HAP-1 (cell line): ENCODE measurements around the gene TMEM42.

Experiments
- DNase-seq, 2 experiments: peaks; one replicate each; pipeline ENCODE4 v3.0.0-alpha.2; 2016 to 2020; ENCODE audit warnings: low spot score in 2 of 2
- H3K27me3 ChIP-seq: fragments of 250-450 bp; sonication (Bioruptor Pico); 2 replicates; pipeline ENCODE4 v1.5.1; 2020; ENCODE audit warnings: low read depth, mild to moderate bottlenecking, moderate library complexity
- H3K36me3 ChIP-seq: fragments of 250-450 bp; sonication (Bioruptor Pico); replicated peaks from 2 replicates; pipeline ENCODE4 v1.5.1; 2020; ENCODE audit warnings: mild to moderate bottlenecking
- H3K4me1 ChIP-seq: fragments of 250-450 bp; sonication (Bioruptor Pico); 2 replicates; pipeline ENCODE4 v1.5.1; 2020; ENCODE audit warnings: mild to moderate bottlenecking
- H3K4me3 ChIP-seq: fragments of 250-450 bp; sonication (Bioruptor Pico); 2 replicates; pipeline ENCODE4 v1.5.1; 2020; ENCODE audit warnings: mild to moderate bottlenecking, moderate library complexity
- H3K9me3 ChIP-seq: fragments of 250-450 bp; sonication (Bioruptor Pico); 2 replicates; pipeline ENCODE4 v1.5.1; 2020; ENCODE audit warnings: mild to moderate bottlenecking, moderate library complexity
- in situ Hi-C: fragments of 300-500 bp; cut with MboI; formaldehyde crosslinking; loops from 3 replicates; pipeline ENCODE4 v1.14.3; 2020; ENCODE audit warnings: low sequenced_read_pairs, inconsistent platforms, mixed read lengths

Gene TMEM42

DNA sequence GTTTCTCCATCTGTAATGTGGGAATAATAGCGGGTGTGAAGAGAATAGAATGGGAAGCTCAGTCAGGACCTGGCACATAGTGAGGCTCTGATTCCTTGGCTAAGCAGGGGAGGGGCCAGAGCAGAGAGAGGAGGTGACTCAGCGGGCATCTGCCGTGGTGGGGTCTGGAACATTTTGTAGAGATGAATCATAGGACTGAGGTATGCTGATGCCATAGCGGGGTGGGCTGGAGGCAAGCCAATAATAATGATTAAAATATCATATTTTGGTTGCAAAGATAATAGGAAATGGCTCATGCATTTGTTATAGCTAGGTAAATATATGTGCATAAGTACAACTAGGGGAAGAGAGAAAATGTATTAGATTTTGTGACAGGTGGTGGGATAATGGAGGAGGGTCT, 23.9 kb downstream of the TMEM42 start:
- H3K4me3 ChIP-seq: no peak overlapping the region
- in situ Hi-C loops: no loop called here
- no peak for DNase-seq

DNA sequence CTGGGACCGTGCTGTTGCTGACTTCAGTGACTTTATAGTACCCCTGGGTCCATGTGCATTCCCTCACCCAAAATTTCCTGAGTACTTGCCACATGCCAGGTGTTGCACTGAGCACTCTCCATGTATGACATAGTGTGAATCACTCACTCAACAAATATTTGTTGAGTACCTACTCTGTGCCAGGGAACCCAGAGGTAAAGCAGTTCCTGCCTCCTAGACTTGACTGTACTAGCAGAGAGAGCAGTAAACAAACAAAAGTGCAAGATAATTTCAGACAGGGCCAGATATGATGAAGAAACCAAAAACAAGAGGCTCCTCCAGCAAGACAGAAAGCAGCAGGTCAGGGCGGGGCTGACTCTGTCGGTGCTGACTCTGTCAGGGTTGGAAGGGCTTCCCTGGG, 24.8 kb downstream of the TMEM42 start:
- H3K9me3 ChIP-seq: no peaks in the 10 kb centered on the region
- H3K4me1 ChIP-seq: no peaks in the 10 kb centered on the region
- in situ Hi-C loops: no loop called here
- H3K27me3 ChIP-seq: no peaks in the 10 kb centered on the region
- H3K4me3 ChIP-seq: no peak overlapping the region
- no peaks in the 10 kb centered on the region for H3K36me3 ChIP-seq
- DNase-seq: no peak

More for the DNA sequence above, 23.9 kb downstream of the TMEM42 start:
- H3K4me1 ChIP-seq: no peaks in the 10 kb centered on the region
- no peaks in the 10 kb centered on the region for H3K27me3 ChIP-seq
- H3K36me3 ChIP-seq: no peaks in the 10 kb centered on the region
- no peaks in the 10 kb centered on the region for H3K9me3 ChIP-seq

DNA sequence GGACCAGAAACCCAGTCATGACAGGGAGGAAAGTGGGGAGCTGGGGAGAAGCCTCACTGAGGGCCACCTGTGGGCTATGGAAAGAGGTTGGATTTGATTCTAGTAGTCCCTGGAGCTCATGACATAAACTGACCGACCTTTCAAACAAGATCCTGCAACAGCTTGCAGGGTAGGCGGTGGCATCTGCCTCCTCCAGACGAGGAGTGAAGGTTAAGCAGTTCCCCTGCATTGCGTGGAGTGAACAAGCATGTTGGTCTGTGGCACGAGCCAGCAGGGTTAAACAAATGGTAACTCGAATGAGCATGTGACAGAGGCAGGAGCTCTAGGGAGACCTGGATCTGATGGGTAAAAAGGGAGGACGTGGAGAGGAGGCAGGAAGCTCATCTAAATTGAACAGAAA, 25.4 kb downstream of the TMEM42 start:
- H3K4me1 ChIP-seq: no peaks in the 10 kb centered on the region
- H3K9me3 ChIP-seq: no peaks in the 10 kb centered on the region
- in situ Hi-C loops: no loop called here
- DNase-seq: no peak
- H3K4me3 ChIP-seq: no peak overlapping the region
- H3K36me3 ChIP-seq: no peaks in the 10 kb centered on the region
- H3K27me3 ChIP-seq: no peaks in the 10 kb centered on the region

DNA sequence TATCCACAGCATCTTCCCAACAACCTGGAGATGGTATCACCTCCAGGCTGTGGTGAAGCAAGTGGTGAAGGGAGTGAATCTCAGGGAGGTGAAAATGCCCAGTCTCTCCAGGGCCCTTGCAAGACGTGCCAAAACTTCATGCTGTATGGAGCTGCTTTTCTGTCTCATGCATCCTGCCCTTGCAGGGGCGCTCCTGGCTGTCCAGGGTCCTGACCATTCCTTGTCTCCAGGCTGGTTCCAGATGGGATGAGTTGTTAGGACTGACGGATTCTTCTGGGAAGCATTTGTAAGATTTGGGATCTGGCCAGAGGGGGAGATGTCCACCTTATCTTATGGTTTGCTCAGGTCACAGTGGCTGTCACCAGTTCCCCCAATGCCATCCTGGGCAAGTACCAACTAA, 28.5 kb downstream of the TMEM42 start:
- H3K27me3 ChIP-seq: no peaks in the 10 kb centered on the region
- no peak overlapping the region for H3K4me3 ChIP-seq
- in situ Hi-C loops: no loop called here
- H3K9me3 ChIP-seq: no peaks in the 10 kb centered on the region
- no peaks in the 10 kb centered on the region for H3K4me1 ChIP-seq
- H3K36me3 ChIP-seq: no peaks in the 10 kb centered on the region
- DNase-seq: no peak

DNA sequence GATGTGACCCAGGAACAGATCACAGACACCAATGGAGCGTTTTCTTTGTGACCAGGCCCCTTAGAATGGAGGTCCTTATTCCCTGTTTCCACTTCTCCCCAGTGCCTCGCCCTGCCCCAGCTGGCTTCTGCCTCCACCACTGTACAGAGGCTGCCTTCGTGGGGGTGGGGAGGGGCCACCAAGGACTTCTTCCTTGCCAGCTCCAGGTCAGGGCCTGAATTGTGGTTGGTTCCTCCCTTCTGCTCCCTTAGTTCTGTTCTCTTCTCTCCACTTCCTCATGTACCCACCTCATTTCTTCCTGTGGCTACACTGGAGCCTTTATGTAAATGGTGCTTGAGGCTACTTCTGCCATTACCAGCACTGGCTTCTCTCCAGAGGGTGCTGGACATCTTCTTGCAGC, 29.1 kb downstream of the TMEM42 start:
- Histone ChIP-seq H3K4me1 (no peaks in the 10 kb centered on the region), H3K27me3 (no peaks in the 10 kb centered on the region), H3K4me3 (no peak overlapping the region), H3K36me3 (no peaks in the 10 kb centered on the region), H3K9me3 (no peaks in the 10 kb centered on the region)
- in situ Hi-C loops: no loop called here
- no peak for DNase-seq

DNA sequence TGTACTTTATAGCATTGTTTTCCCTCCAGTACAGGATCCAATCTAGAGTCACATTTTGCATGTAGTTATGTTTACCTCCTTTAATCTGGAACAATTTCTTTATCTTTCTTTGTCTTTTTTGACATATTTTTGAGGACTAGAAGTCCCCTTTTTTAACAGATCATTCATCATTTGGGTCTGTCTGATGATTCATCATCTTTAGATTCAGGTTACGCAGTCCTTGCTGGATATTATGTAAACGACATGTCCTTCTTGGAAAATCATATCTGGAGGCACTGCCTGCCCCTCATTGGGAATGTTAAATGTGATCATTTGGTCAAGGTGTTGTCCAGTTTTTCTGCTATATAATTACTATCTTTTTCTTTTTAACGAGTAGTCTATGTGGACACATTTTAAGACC, 31.0 kb downstream of the TMEM42 start:
- in situ Hi-C loops: no loop called here
- Histone ChIP-seq H3K27me3 (no peaks in the 10 kb centered on the region), H3K36me3 (no peaks in the 10 kb centered on the region), H3K4me3 (no peak overlapping the region), H3K4me1 (no peaks in the 10 kb centered on the region), H3K9me3 (no peaks in the 10 kb centered on the region)
- DNase-seq: no peak

DNA sequence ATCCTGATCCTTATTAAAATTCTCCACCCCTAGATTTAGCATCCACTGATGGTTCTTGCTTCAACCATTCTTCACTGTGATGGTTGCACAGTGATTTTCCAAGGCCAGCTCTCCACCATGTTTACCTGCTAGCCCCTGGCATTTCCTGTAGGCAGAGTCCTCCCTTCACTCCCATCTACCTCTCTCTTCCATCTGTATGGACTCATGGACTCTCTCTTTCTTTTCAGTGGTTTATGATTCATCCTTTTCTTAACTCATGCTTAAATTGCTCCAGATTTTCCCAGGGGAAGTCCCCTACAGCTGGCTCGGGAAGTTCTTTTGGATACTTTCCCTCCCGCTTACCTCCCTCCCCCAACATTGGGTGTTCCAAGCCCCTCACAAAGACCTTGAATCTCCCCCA, 31.4 kb downstream of the TMEM42 start:
- no peaks in the 10 kb centered on the region for H3K27me3 ChIP-seq
- in situ Hi-C loops: no loop called here
- no peak for DNase-seq
- H3K36me3 ChIP-seq: no peaks in the 10 kb centered on the region
- H3K4me3 ChIP-seq: no peak overlapping the region
- H3K4me1 ChIP-seq: no peaks in the 10 kb centered on the region
- no peaks in the 10 kb centered on the region for H3K9me3 ChIP-seq

DNA sequence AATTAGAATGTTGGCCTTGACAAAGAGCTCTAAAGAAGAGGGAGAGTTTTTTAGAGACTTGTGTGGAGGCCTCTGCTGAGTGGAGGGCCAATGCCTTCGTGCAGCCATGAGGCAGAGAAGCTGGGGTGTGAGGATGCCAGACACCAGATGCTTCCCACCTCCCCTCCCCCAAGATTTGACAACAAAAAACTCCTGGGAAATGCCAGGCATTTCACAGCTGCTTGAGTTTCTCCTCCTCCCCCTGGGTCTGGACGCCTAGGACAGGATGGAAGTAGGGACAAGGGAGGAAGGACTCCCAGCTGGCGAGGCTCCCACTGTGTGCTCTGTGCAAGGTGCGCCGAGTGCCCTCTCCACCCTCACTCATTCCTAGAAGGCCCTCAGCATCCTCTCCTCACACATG, 32.8 kb downstream of the TMEM42 start:
- Histone ChIP-seq H3K4me3 (no peak overlapping the region), H3K36me3 (no peaks in the 10 kb centered on the region), H3K9me3 (no peaks in the 10 kb centered on the region), H3K27me3 (no peaks in the 10 kb centered on the region), H3K4me1 (no peaks in the 10 kb centered on the region)
- in situ Hi-C loops: no loop called here
- DNase-seq: no peak

DNA sequence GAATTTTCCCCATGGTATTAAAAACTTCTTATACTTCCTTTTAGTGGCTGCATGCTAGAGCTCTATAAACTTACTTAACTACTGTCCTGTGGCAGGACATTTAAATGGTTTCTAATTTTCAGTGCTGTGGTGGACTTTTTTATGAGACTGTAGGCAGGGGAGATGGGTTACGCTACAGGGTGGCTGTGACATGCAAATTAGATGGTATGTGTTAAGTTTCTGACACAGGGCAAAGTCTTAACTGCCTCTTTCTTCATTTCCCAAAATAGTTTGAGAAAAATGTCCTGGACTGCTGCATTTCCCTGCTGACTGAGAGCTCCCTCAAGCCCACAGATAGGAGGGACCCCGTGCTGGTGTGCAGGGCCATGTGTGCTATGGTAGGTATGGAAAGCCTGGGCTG, 34.7 kb downstream of the TMEM42 start:
- in situ Hi-C loops: no loop called here
- no peak for DNase-seq
- Histone ChIP-seq H3K36me3 (no peaks in the 10 kb centered on the region), H3K4me1 (no peaks in the 10 kb centered on the region), H3K9me3 (no peaks in the 10 kb centered on the region), H3K27me3 (no peaks in the 10 kb centered on the region), H3K4me3 (no peak overlapping the region)

DNA sequence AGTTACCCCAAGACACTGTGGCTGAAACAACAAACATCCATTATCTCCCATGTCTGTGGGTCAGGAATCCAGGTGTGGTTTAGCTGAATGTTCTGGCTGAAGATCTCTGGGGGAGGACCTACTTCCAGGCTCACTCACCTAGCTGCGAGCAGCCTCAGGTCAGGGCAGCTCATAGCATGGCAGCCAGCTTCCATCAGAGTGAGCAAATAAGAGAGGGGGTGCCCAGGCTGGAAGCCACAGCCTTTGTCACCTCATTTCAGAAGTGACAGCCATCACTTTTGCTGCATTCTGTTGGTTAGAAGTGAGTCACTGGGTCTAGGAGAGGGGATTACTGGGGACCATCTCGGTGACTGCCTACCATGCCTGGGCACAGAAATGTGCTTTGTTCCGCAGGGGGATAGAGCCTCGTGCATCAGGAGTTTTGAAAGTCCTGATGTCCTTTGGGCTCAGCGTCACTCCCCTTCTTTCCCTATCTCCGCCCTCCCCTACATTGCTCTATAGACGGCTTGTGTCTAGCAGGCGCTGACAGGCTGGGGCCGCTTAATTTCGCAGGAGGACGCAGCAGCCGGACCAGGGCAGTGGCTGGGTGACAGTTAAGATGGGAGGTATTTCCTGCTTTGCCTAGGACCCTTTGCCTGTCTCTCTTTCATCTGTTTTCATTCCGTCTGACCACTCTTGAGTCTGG, 38.1 kb downstream of the TMEM42 start:
- H3K4me1 ChIP-seq: no peaks in the 10 kb centered on the region
- no peaks in the 10 kb centered on the region for H3K36me3 ChIP-seq
- DNase-seq: no peak
- H3K4me3 ChIP-seq: no peak overlapping the region
- H3K27me3 ChIP-seq: no peaks in the 10 kb centered on the region
- in situ Hi-C loops: no loop called here
- no peaks in the 10 kb centered on the region for H3K9me3 ChIP-seq

DNA sequence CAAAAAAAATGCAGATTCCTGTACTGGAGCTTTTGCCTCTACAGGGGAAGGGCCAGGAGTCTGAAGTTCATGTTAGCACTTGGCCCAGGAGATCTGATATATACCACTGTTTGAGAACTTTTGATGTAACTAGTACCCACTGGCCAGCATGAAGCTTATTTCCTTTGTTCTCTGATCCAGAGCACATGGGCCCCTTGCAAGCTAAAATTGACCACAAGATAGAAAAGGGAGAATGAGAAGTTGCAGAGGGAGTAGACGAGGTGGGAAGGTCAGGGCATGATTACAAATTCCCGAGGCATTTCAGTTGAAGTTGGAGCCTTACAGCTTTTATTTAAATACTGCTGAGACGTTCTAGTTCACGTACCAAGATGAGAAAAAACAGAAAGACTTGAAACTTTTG, 40.9 kb downstream of the TMEM42 start:
- in situ Hi-C loops: no loop called here
- H3K9me3 ChIP-seq: no peaks in the 10 kb centered on the region
- H3K4me1 ChIP-seq: no peaks in the 10 kb centered on the region
- no peak for DNase-seq
- no peaks in the 10 kb centered on the region for H3K36me3 ChIP-seq
- H3K27me3 ChIP-seq: no peaks in the 10 kb centered on the region
- H3K4me3 ChIP-seq: no peak overlapping the region

DNA sequence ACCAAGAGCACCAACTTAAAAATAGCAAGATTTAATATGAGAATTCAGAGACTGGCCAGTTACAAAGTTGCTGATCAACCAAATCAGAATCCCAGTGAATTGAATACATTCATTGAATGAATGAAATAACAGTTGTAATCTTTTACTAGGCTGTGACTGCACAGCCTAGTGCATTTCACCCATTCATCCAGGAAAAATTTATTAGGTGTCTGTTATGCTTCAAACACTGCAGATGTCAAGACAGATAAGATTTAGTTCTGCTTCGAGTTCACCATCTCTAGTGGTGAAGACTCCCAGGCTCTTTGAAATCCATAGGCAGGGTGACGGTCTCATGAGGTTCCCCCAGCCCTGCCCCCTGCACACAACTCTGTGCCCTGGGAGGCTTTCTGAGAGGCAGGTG, 41.6 kb downstream of the TMEM42 start:
- DNase-seq: no peak
- Histone ChIP-seq H3K4me3 (no peak overlapping the region), H3K9me3 (no peaks in the 10 kb centered on the region), H3K27me3 (no peaks in the 10 kb centered on the region), H3K4me1 (no peaks in the 10 kb centered on the region), H3K36me3 (no peaks in the 10 kb centered on the region)
- in situ Hi-C loops: no loop called here

DNA sequence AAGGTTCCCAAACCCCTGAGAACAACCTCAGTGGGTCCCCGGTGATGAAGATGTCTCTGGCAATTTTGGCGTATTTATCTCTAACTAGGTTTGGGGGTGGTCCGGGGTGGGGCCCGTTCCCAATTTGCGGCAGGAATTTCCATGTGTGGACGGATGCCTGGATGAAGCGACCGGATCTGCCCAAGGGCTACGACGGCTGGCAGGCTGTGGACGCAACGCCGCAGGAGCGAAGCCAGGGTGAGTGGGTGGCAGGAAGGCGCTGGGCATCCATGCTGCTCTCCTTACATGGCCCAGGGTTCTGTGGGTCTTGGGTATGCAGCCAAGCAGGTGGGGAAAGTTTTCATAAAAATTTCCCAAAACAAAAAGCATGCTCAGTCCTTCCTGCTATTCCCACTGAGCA, 42.0 kb downstream of the TMEM42 start:
- Histone ChIP-seq H3K27me3 (no peaks in the 10 kb centered on the region), H3K4me1 (no peaks in the 10 kb centered on the region), H3K4me3 (no peak overlapping the region), H3K9me3 (no peaks in the 10 kb centered on the region; the same call in 1 of the 2 replicates), H3K36me3 (no peaks in the 10 kb centered on the region)
- in situ Hi-C loops: no loop called here
- no peak for DNase-seq

DNA sequence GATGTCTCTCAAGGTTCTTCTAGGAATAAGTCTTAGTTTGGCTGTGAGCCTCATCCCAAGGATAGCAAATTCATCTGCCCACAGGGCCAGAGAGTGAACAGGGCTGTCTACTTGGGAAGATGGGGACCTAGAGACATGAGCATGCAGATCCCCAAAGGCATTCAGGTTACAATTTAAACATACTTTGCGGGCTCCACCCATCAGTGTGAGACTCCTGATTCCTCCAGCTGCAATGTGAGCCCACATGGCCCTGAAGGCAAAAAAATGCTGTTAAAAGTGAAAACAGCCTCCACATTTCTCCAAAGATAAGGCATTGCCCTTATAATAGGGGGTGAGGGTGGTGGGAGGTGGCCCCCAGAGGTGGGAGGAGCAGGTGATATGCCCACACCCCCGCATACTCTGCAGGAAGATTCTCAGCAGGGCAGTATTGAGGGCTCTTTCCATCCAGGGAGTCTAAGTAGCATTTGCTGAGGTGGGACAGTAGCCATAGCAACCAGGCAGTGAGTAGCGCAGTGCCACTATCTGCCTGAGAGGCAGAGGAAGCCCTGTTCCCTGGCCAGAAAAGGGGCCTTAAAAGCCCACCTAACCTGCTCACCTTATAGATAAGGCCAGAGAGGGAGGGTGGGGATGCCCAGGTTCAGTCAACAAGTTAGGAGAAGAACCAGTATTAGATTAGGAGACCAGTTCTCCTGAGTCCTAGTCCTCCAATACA, 43.9 kb downstream of the TMEM42 start:
- DNase-seq: no peak
- in situ Hi-C loops: no loop called here

More for the DNA sequence above, 43.9 kb downstream of the TMEM42 start:
- no peak overlapping the region for H3K4me3 ChIP-seq
- H3K36me3 ChIP-seq: no peaks in the 10 kb centered on the region
- H3K9me3 ChIP-seq: no peaks in the 10 kb centered on the region; the same call in 1 of the 2 replicates
- H3K27me3 ChIP-seq: peaks cover 2% of the 10 kb centered on the region
- H3K4me1 ChIP-seq: no peaks in the 10 kb centered on the region
